BE2C (cell line): ENCODE results near the gene ACIN1.

Experiments used
- DNase-seq: peaks from one replicate; pipeline ENCODE4 v3.0.0-alpha.2; 2020
- H3K27me3 ChIP-seq: fragments of 250-450 bp; sonication (Bioruptor Pico); 2 replicates; pipeline ENCODE4 v1.5.1; 2020; ENCODE audit warnings: mild to moderate bottlenecking
- H3K36me3 ChIP-seq: fragments of 250-450 bp; sonication (Bioruptor Pico); 2 replicates; pipeline ENCODE4 v1.5.1; 2020; ENCODE audit warnings: mild to moderate bottlenecking
- H3K4me1 ChIP-seq: fragments of 250-450 bp; sonication (Bioruptor Pico); 2 replicates; pipeline ENCODE4 v1.5.1; 2020
- H3K4me3 ChIP-seq: 2 replicates; pipeline ENCODE4 v1.5.1; 2011; ENCODE audit warnings: low read depth, low read length
- H3K9me3 ChIP-seq: fragments of 250-450 bp; sonication (Bioruptor Pico); 2 replicates; pipeline ENCODE4 v1.5.1; 2020
- TF ChIP-seq, protein P1 (sequence below): IDR thresholded peaks from 2 replicates; pipeline ENCODE4 v1.5.1; 2012; ENCODE audit warnings: mild to moderate bottlenecking, low read depth, low read length

The ACIN1 gene

DNA sequence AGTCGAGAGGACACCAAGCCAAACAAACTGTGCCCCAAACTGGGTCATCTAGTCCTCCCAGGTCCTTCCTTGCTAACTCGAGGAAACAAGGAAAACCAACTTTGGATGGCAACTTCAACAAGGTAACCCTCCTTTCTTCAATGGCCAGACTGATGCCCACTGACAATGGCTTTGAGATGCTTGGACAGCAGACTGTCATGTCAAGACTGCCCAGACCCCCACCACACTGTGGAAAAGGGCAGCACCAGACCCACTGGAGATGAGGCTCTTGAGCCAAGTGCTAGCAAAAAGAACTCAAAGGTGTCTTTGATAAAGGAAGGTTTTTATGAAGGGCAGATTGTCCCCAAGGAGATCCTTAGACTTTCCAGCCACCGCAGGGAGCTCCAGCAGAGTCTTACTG is 28.6 kb downstream of the ACIN1 start:
- peaks cover 9% of the 10 kb centered on the region for H3K4me1 ChIP-seq
- H3K36me3 ChIP-seq: peaks cover 70% of the 10 kb centered on the region
- no peak for DNase-seq
- H3K27me3 ChIP-seq: no peaks in the 10 kb centered on the region
- no peak overlapping the region for H3K4me3 ChIP-seq
- TF ChIP-seq, protein P1, sequence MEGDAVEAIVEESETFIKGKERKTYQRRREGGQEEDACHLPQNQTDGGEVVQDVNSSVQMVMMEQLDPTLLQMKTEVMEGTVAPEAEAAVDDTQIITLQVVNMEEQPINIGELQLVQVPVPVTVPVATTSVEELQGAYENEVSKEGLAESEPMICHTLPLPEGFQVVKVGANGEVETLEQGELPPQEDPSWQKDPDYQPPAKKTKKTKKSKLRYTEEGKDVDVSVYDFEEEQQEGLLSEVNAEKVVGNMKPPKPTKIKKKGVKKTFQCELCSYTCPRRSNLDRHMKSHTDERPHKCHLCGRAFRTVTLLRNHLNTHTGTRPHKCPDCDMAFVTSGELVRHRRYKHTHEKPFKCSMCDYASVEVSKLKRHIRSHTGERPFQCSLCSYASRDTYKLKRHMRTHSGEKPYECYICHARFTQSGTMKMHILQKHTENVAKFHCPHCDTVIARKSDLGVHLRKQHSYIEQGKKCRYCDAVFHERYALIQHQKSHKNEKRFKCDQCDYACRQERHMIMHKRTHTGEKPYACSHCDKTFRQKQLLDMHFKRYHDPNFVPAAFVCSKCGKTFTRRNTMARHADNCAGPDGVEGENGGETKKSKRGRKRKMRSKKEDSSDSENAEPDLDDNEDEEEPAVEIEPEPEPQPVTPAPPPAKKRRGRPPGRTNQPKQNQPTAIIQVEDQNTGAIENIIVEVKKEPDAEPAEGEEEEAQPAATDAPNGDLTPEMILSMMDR: no peak
- no peaks in the 10 kb centered on the region for H3K9me3 ChIP-seq

DNA sequence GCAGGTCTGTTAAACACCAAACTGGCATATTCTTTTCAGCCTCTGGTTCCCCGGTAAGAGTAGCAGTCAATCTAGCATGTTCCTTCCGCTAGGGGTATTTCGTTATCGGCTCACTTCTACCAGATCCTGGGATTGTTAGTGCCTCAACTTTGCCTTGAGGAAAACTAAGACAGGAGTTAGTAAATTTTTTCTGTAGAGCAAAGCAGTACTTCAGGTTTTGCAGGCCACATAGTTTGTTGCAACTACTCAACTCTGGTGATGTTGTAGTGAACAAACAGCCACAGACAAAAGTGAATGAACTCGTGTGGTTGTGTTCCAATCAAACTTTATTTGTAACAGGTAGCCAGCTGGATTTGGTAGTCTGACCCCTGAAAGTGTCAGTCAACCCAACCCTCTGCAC is 31.3 kb downstream of the ACIN1 start:
- Histone ChIP-seq H3K4me3 (no peak overlapping the region), H3K27me3 (no peaks in the 10 kb centered on the region), H3K9me3 (no peaks in the 10 kb centered on the region), H3K4me1 (peaks cover under 1% of the 10 kb centered on the region; the same call in 1 of the 2 replicates), H3K36me3 (peaks cover 81% of the 10 kb centered on the region)
- TF ChIP-seq, protein P1: no peak
- DNase-seq: no peak

DNA sequence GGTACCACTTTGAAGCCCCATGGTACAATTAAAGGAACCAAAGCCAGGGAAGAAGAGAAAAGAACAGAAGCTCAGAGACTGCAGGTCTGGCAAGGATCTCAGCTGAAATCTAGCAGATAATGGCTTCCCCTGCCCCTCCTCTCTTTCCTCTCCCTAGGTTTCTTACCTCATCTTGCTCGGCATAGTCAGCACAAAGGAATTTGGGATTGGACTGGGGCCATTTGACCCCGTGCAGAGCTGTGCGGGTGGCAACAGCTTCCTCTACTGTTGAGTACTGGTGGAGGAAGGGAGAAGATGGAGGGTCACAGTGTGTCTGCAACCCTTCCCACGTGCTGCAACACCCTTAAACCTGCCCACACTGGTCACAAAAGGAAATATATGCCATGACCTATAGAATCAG is 32.9 kb downstream of the ACIN1 start:
- DNase-seq: no peak
- Histone ChIP-seq H3K9me3 (no peaks in the 10 kb centered on the region), H3K4me3 (no peak overlapping the region), H3K27me3 (no peaks in the 10 kb centered on the region), H3K4me1 (no peaks in the 10 kb centered on the region), H3K36me3 (peaks cover 69% of the 10 kb centered on the region)
- TF ChIP-seq, protein P1: no peak

DNA sequence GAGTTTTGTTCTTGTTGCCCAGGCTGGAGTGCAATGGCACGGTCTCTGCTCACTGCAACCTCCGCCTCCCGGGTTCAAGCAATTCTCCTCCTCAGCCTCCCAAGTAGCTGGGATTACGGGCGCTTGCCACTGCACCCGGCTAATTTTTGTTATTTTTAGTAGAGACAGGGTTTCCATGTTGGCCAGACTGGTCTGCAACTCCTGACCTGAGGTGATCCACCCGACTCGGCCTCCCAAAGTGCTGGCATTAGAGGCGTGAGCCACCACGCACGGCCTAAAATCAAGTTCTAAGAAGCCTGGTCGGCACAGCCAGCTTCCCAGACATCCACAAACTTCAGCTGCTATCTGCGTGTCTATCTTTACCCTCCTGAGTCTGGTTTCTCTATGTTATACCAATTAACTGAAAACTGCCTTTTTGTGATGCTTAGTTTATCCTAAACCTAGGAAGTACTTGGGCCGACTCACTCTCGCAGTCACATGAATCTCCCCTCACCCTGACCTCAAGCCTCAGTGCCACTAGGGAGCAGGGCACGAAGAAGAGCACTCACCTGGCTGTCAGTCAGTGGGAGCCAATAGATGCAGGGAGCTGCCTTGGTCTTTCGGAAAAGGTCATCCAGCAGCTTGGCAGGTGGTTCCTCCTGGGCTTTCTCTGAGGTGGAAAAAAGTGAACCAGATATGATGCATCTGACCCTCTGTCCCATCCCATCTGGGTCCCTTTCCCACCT is 34.2 kb downstream of the ACIN1 start:
- DNase-seq: no peak
- Histone ChIP-seq H3K9me3 (no peaks in the 10 kb centered on the region), H3K4me3 (no peak overlapping the region), H3K36me3 (peaks cover 57% of the 10 kb centered on the region), H3K4me1 (peaks cover 3% of the 10 kb centered on the region; the same call in 1 of the 2 replicates), H3K27me3 (no peaks in the 10 kb centered on the region)
- TF ChIP-seq, protein P1: no peak

DNA sequence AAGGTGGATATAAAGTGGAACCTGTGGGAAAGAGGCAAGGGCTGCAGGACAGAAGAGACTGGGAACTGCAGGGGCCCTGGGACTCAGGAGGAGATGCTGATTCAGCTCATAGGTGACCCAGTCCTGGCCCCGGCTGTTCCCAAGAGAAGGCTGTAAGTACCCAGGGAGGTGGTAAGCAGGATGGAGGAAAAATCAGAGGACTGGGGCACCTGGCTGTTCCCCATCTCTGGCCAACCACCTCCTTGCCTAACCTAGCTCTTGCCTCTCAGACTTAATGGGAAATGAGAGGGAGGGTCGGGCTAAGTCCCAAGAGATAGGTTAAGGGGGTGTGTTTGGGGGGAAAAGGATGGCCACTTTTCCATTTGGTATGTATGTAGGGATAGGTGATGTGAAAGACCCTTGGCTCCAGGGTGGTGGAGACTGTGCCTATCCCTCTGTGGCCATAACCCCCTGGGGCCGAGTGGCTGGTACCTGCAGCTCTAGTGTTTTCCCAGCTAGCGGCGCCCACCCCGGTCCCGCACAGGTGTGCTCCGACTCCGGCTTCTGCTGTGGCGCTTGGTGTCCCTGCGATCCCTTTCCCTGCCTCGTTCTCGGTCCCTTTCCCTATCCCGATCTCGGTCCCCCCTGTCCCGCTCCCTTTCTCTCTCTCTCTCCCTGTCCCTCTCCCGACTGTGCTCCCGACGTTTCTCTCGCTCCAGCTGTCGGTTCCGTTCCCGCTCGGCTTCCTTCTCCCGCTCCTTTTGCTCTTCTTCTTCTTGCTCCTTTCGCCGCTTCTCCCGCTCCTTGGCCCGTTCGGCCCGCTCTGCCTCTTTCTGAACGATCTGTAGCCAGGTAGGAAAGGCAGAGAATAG is 36.1 kb downstream of the ACIN1 start:
- Histone ChIP-seq H3K9me3 (no peaks in the 10 kb centered on the region), H3K4me1 (peaks cover 11% of the 10 kb centered on the region), H3K4me3 (no peak overlapping the region), H3K27me3 (no peaks in the 10 kb centered on the region), H3K36me3 (peaks cover 54% of the 10 kb centered on the region)
- DNase-seq: no peak
- TF ChIP-seq, protein P1: no peak
